Colonic mucosa (tissue), 4 donors: ENCODE results near the gene ALPK1. TPM values are rescaled to one million over a fixed set of nuclear protein-coding genes. Genes with fewer than 3 reads are reported as not detected.
"Not testable (repeated sequence)": the region's sequence is repeated elsewhere in the genome, so short reads cannot be mapped to it uniquely, and the experiment has no call there.

Experiments
- DNase-seq: peaks from one replicate; pipeline ENCODE4 v3.0.0-alpha.2; 2020
- H3K27ac ChIP-seq: fragments of 200-600 bp; one replicate; pipeline ENCODE4 v1.8.0; 2021
- H3K27me3 ChIP-seq: fragments of 200-600 bp; one replicate; pipeline ENCODE4 v1.8.0; 2021
- H3K36me3 ChIP-seq: fragments of 200-600 bp; one replicate; pipeline ENCODE4 v1.8.0; 2021
- H3K4me1 ChIP-seq: fragments of 200-600 bp; one replicate; pipeline ENCODE4 v1.8.0; 2021; ENCODE audit warnings: mild to moderate bottlenecking
- H3K4me3 ChIP-seq: fragments of 200-600 bp; one replicate; pipeline ENCODE4 v1.8.0; 2021
- H3K9ac ChIP-seq, 2 donors: one replicate each; pipeline ENCODE4 v1.7.0; 2013; ENCODE audit warnings: control low read depth in 2 of 2, low read depth in 2 of 2, low read length in 2 of 2
- H3K9me3 ChIP-seq: fragments of 200-600 bp; one replicate; pipeline ENCODE4 v1.8.0; 2021
- CTCF ChIP-seq: fragments of 200-600 bp; IDR thresholded peaks from one replicate; pipeline ENCODE4 v1.8.0; 2022; ENCODE audit warnings: antibody characterized with exemption, mild to moderate bottlenecking
- intact Hi-C: fragments of 100-400 bp; cut with DNase I; formaldehyde crosslinking; loops from one replicate; pipeline ENCODE4 v1.14.1; 2022
- total RNA-seq, 2 donors: library from RNA; stranded (reverse); fragmentation: NEBNext Ultra II Directional in 1 of 2; extraction: Animal tissue kit (Norgen Biotek cat#: 25700) in 1 of 2; gene quantifications; one replicate each; pipeline ENCODE4 v1.2.1, GENCODE V29; 2021
- donor health status: healthy.
- donor health status: DM: no; HTN: no; CAD: no.
- donor health status: DM: no; HTN: no; CAD: no.

ALPK1 gene
- total RNA-seq, 2 donors from 2014 or later: 22.5 to 22.9 TPM

- no peaks in the 10 kb centered on the region for H3K36me3 ChIP-seq
These were observed 126.4 kb downstream of the ALPK1 start for GRCh38 chr4:112423591-112423990.

GRCh38 chr4:112425823-112426222, 128.7 kb downstream of the ALPK1 start:
- DNase-seq: no peak
- intact Hi-C loops: no loop called here
- H3K27me3 ChIP-seq: no peaks in the 10 kb centered on the region
- H3K36me3 ChIP-seq: no peaks in the 10 kb centered on the region
- no peak for TF ChIP-seq CTCF
- no peak overlapping the region for H3K27ac ChIP-seq
- H3K4me1 ChIP-seq: no peaks in the 10 kb centered on the region
- H3K9me3 ChIP-seq: no peaks in the 10 kb centered on the region
- no peak overlapping the region for H3K4me3 ChIP-seq
- no peak overlapping the region for H3K9ac ChIP-seq

More at GRCh38 chr4:112423591-112423990, 126.4 kb downstream of the ALPK1 start:
- no peaks in the 10 kb centered on the region for H3K4me1 ChIP-seq
- intact Hi-C loops: no loop called here
- H3K4me3 ChIP-seq: no peak overlapping the region
- DNase-seq: no peak
- no peak overlapping the region for H3K27ac ChIP-seq
- no peaks in the 10 kb centered on the region for H3K27me3 ChIP-seq
- H3K9ac ChIP-seq: no peak overlapping the region
- no peaks in the 10 kb centered on the region for H3K9me3 ChIP-seq
- TF ChIP-seq CTCF: no peak

DNA sequence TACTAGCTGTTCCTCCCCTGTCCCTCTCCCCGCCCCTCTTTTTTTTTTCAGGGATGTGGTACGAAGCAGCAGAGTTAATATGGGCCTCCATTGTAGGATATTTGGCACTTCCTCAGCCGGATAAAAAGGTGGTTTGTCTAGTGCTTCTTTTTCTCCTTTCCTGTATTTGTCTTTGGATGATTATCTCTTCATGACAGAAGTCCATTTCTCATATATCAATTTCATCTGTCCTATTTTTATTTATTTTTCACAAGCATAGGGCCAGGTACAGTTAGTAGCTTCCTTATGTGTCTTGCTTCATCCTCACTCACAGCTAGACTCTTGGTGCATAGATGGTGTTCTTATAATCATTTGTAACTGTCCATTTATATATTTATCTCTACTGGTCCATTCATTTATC, 129.2 kb downstream of the ALPK1 start:
- H3K4me1 ChIP-seq: no peaks in the 10 kb centered on the region
- H3K4me3 ChIP-seq: no peak overlapping the region
- no peaks in the 10 kb centered on the region for H3K27me3 ChIP-seq
- no peak overlapping the region for H3K9ac ChIP-seq
- no peaks in the 10 kb centered on the region for H3K36me3 ChIP-seq
- intact Hi-C loops: no loop called here
- no peak for TF ChIP-seq CTCF
- no peak for DNase-seq
- no peak overlapping the region for H3K27ac ChIP-seq
- no peaks in the 10 kb centered on the region for H3K9me3 ChIP-seq

- Histone ChIP-seq H3K27ac (no peak overlapping the region), H3K4me3 (no peak overlapping the region), H3K36me3 (no peaks in the 10 kb centered on the region), H3K9ac (no peak overlapping the region), H3K4me1 (no peaks in the 10 kb centered on the region), H3K9me3 (no peaks in the 10 kb centered on the region), H3K27me3 (no peaks in the 10 kb centered on the region)
- no peak for TF ChIP-seq CTCF
- DNase-seq: no peak
- intact Hi-C loops: no loop called here
These were observed 134.0 kb downstream of the ALPK1 start for GRCh38 chr4:112431158-112431557.

DNA sequence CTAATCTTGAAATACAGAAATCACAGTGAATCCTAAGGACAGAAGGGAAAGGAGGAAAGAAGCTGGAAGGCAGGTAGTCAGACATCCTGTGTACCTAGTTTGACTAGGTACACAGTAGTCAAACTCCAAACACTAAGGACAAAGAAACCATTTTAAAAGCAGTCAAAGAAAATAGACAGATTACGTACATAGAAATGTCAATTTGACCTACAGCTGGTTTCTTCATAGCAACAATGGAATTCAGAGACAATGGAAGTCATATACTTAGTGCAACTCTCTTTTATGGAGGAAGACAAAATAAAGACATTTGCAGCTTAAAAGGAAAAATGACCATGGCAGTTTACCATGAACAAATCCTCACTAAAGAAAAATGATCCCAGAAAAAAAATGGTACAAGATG, 139.8 kb downstream of the ALPK1 start:
- no peak overlapping the region for H3K9ac ChIP-seq
- no peak overlapping the region for H3K27ac ChIP-seq
- H3K27me3 ChIP-seq: no peaks in the 10 kb centered on the region
- H3K36me3 ChIP-seq: no peaks in the 10 kb centered on the region
- H3K4me1 ChIP-seq: no peaks in the 10 kb centered on the region
- DNase-seq: no peak
- no peaks in the 10 kb centered on the region for H3K9me3 ChIP-seq
- TF ChIP-seq CTCF: no peak
- intact Hi-C loops: no loop called here
- no peak overlapping the region for H3K4me3 ChIP-seq

DNA sequence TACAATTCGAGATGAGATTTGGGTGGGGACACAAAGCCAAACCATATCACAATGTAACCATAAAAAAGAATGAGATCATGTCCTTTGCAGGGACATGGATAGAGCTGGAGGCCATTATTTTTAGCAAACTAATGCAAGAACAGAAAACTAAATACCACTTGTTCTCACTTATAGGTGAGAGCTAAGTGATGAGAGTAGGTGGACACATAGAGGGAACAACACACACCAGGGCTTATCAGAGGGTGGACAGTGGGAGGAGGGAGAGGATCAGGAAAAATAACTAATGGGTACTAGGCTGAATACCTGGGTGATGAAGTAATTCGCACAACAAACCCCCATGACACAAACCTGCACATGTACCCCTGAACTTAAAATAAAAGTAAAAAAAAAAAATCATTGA, 145.1 kb downstream of the ALPK1 start:
- DNase-seq, H3K4me1 ChIP-seq, H3K27ac ChIP-seq, H3K4me3 ChIP-seq, H3K9ac ChIP-seq, H3K27me3 ChIP-seq, H3K36me3 ChIP-seq, H3K9me3 ChIP-seq, intact Hi-C loops: not testable (repeated sequence)
